HEK293 (cell line): ENCODE results near the gene KCNK6.

Experiments used
- CTCF ChIA-PET: fragments of 350-600 bp; formaldehyde crosslinking; extraction: SDS; loops from one replicate; lab custom pipeline; 2021; ENCODE audit warnings: antibody characterized with exemption; lab: Yijun Ruan, JAX
- POLR2A ChIA-PET: fragments of 300-600 bp; formaldehyde crosslinking; extraction: SDS; loops from one replicate; lab custom pipeline; 2020; ENCODE audit warnings: antibody characterized with exemption, inconsistent platforms; lab: Yijun Ruan, JAX
- H3K27ac ChIP-seq: fragments of 200-500 bp; sonication (Bioruptor generic); 2 replicates; pipeline ENCODE4 v1.5.1; 2014; ENCODE audit warnings: low read depth, low read length, control low read depth, inconsistent platforms; ENCODE audit errors: extremely low read depth
- H3K36me3 ChIP-seq, 2 experiments: fragments of 200-500 bp in 1 of 2; sonication (Bioruptor generic) in 1 of 2; 1 replicate in 1 of 2; 2 replicates in 1 of 2; pipeline ENCODE4 v1.5.1; 2014 to 2017; ENCODE audit warnings: inconsistent platforms in 2 of 2, low read length in 2 of 2; ENCODE audit not compliant: control insufficient read depth in 2 of 2, insufficient read depth in 1 of 2
- H3K4me1 ChIP-seq: fragments of 200-500 bp; sonication (Bioruptor generic); 2 replicates; pipeline ENCODE4 v1.5.1; 2014; ENCODE audit warnings: mild to moderate bottlenecking, low read length, inconsistent platforms; ENCODE audit not compliant: control insufficient read depth, insufficient read depth
- H3K4me3 ChIP-seq: 2 replicates; pipeline ENCODE4 v1.5.1; 2011; ENCODE audit warnings: low read depth, mild to moderate bottlenecking, control low read depth, low read length, moderate library complexity
- H3K9me3 ChIP-seq: fragments of 200-500 bp; sonication (Bioruptor generic); 2 replicates; pipeline ENCODE4 v1.5.1; 2014; ENCODE audit warnings: low read depth, low read length, inconsistent platforms; ENCODE audit not compliant: control insufficient read depth, insufficient read depth
- EGR2 ChIP-seq: fragments of 450-650 bp; formaldehyde crosslinking; IDR thresholded peaks from 2 replicates; pipeline ENCODE4 v1.5.1; 2016; ENCODE audit warnings: low read depth, missing biosample characterization, missing genetic modification characterization
- FEZF1 ChIP-seq: fragments of 450-650 bp; formaldehyde crosslinking; IDR thresholded peaks from 2 replicates; pipeline ENCODE4 v1.5.1; 2016; ENCODE audit warnings: missing biosample characterization, missing genetic modification characterization
- PRDM1 ChIP-seq: fragments of 450-650 bp; formaldehyde crosslinking; IDR thresholded peaks from 2 replicates; pipeline ENCODE4; 2016; ENCODE audit warnings: missing biosample characterization, missing genetic modification characterization
- PRDM10 ChIP-seq: fragments of 450-650 bp; formaldehyde crosslinking; IDR thresholded peaks from 2 replicates; pipeline ENCODE4 v1.5.1; 2016; ENCODE audit warnings: missing biosample characterization, missing genetic modification characterization
- ZIC2 ChIP-seq: fragments of 450-650 bp; formaldehyde crosslinking; IDR thresholded peaks from 2 replicates; pipeline ENCODE4 v1.5.1; 2016; ENCODE audit warnings: missing biosample characterization, missing genetic modification characterization
- ZNF114 ChIP-seq: fragments of 450-650 bp; formaldehyde crosslinking; IDR thresholded peaks from 2 replicates; pipeline ENCODE4 v1.5.0; 2017; ENCODE audit warnings: missing biosample characterization, missing genetic modification characterization
- ZNF121 ChIP-seq: fragments of 450-650 bp; formaldehyde crosslinking; IDR thresholded peaks from 2 replicates; pipeline ENCODE4 v1.5.1; 2016; ENCODE audit warnings: missing biosample characterization, missing genetic modification characterization
- ZNF140 ChIP-seq: fragments of 450-650 bp; formaldehyde crosslinking; IDR thresholded peaks from 2 replicates; pipeline ENCODE4 v1.5.1; 2016; ENCODE audit warnings: missing biosample characterization, missing genetic modification characterization
- ZNF280D ChIP-seq: fragments of 450-650 bp; formaldehyde crosslinking; IDR thresholded peaks from 2 replicates; pipeline ENCODE4 v1.5.1; 2016; ENCODE audit warnings: missing biosample characterization, missing genetic modification characterization
- ZNF423 ChIP-seq: fragments of 450-650 bp; formaldehyde crosslinking; IDR thresholded peaks from 2 replicates; pipeline ENCODE4 v1.5.1; 2016; ENCODE audit warnings: missing biosample characterization, missing genetic modification characterization
- ZNF48 ChIP-seq: fragments of 450-650 bp; formaldehyde crosslinking; IDR thresholded peaks from 2 replicates; pipeline ENCODE4 v1.5.1; 2016; ENCODE audit warnings: missing biosample characterization, missing genetic modification characterization
- ZNF501 ChIP-seq: fragments of 450-650 bp; formaldehyde crosslinking; IDR thresholded peaks from 2 replicates; pipeline ENCODE4 v1.5.1; 2016; ENCODE audit warnings: missing biosample characterization, missing genetic modification characterization
- ZNF521 ChIP-seq: fragments of 450-650 bp; formaldehyde crosslinking; IDR thresholded peaks from 2 replicates; pipeline ENCODE4 v1.5.1; 2017; ENCODE audit warnings: missing biosample characterization, mild to moderate bottlenecking, missing genetic modification characterization
- ZNF549 ChIP-seq: fragments of 450-650 bp; IDR thresholded peaks from 2 replicates; pipeline ENCODE4 v1.5.1; 2018; ENCODE audit warnings: missing biosample characterization, missing genetic modification characterization, mild to moderate bottlenecking, inconsistent platforms, moderate library complexity
- ZNF558 ChIP-seq: fragments of 450-650 bp; formaldehyde crosslinking; IDR thresholded peaks from 2 replicates; pipeline ENCODE4 v1.5.1; 2016; ENCODE audit warnings: missing biosample characterization, missing genetic modification characterization
- ZNF571 ChIP-seq: fragments of 450-650 bp; formaldehyde crosslinking; IDR thresholded peaks from 2 replicates; pipeline ENCODE4 v1.5.0; 2017; ENCODE audit warnings: missing biosample characterization, missing genetic modification characterization
- ZNF580 ChIP-seq: fragments of 450-650 bp; formaldehyde crosslinking; IDR thresholded peaks from 2 replicates; pipeline ENCODE4 v1.5.1; 2016; ENCODE audit warnings: missing biosample characterization, missing genetic modification characterization
- ZNF645 ChIP-seq: fragments of 450-650 bp; formaldehyde crosslinking; IDR thresholded peaks from 2 replicates; pipeline ENCODE4; 2016; ENCODE audit warnings: missing biosample characterization, missing genetic modification characterization
- ZNF768 ChIP-seq: fragments of 450-650 bp; formaldehyde crosslinking; IDR thresholded peaks from 2 replicates; pipeline ENCODE4 v1.5.1; 2018; ENCODE audit warnings: missing biosample characterization, mild to moderate bottlenecking, missing genetic modification characterization
- ZNF777 ChIP-seq: fragments of 450-650 bp; formaldehyde crosslinking; IDR thresholded peaks from 2 replicates; pipeline ENCODE4 v1.5.1; 2017; ENCODE audit warnings: missing biosample characterization, missing genetic modification characterization, borderline replicate concordance
- ZXDB ChIP-seq: fragments of 450-650 bp; formaldehyde crosslinking; IDR thresholded peaks from 2 replicates; pipeline ENCODE4 v1.5.1; 2016; ENCODE audit warnings: missing biosample characterization, missing genetic modification characterization

The KCNK6 gene

GRCh38 chr19:38351865-38352395 lies 32.3 kb downstream of the KCNK6 start:
- no peaks in the 10 kb centered on the region for H3K4me1 ChIP-seq
- no peaks in the 10 kb centered on the region for H3K9me3 ChIP-seq
- CTCF ChIA-PET, result interaction anchor here (1.1 to 2.5 kb wide), 2 partner anchors 51 to 108 kb away, joined by 3 to 9 read pairs; partner anchors contain the start of gene FAM98C
- H3K27ac ChIP-seq, result no peak overlapping the region
- no peak overlapping the region for H3K4me3 ChIP-seq
- no peak for TF ChIP-seq ZNF549 (tag by site-specific recombination)
- no peak for TF ChIP-seq ZNF48 (tag by site-specific recombination)
- TF ChIP-seq ZIC2 (tag by site-specific recombination), result 0 out of 2 replicates have a peak, but pooled peaks have one; percentile 9
- TF ChIP-seq ZNF558 (tag by site-specific recombination), result no peak
- 0 out of 2 replicates have a peak, but pooled peaks have one; percentile 11 for TF ChIP-seq ZNF423
- no peak for TF ChIP-seq ZNF280D
- no peaks in the 10 kb centered on the region; a peak in 1 of 3 replicates for H3K36me3 ChIP-seq
- POLR2A ChIA-PET, result interaction anchor here (1.1 to 2.2 kb wide), 3 partner anchors 10 to 36 kb away, joined by 5 read pairs; partner anchors contain the start of genes GGN and PSMD8

GRCh38 chr19:38352611-38353010 lies 33.0 kb downstream of the KCNK6 start:
- H3K36me3 ChIP-seq, result no peaks in the 10 kb centered on the region; a peak in 1 of 3 replicates
- no peaks in the 10 kb centered on the region for H3K4me1 ChIP-seq
- no peak overlapping the region for H3K4me3 ChIP-seq
- H3K27ac ChIP-seq, result no peak overlapping the region
- no peaks in the 10 kb centered on the region for H3K9me3 ChIP-seq
- TF ChIP-seq PRDM1 (tag by site-specific recombination) (peak; percentile 39; the same call in 1 of the 2 replicates), ZNF121 (tag by site-specific recombination) (0 out of 2 replicates have a peak, but pooled peaks have one; percentile 39), EGR2 (tag by site-specific recombination) (0 out of 2 replicates have a peak, but pooled peaks have one; percentile 14), ZXDB (no peak), PRDM10 (no peak)
- POLR2A ChIA-PET, result interaction anchor here (0.6 to 2.2 kb wide), 4 partner anchors 22 to 62 kb away, joined by 3 to 5 read pairs (median 4); partner anchors contain the start of genes GGN and PSMD8
- CTCF ChIA-PET, result interaction anchor here (1.6 to 2.5 kb wide), 2 partner anchors 15 to 50 kb away, joined by 3 to 9 read pairs; partner anchors contain the start of gene FAM98C

- Histone ChIP-seq H3K27ac (peak overlapping the region; percentile 37; the same call in 1 of the 2 replicates), H3K4me3 (no peak overlapping the region), H3K9me3 (no peaks in the 10 kb centered on the region), H3K4me1 (no peaks in the 10 kb centered on the region), H3K36me3 (no peaks in the 10 kb centered on the region)
- ChIA-PET CTCF (interaction anchor here (0.5 to 1.2 kb wide), 4 partner anchors 28 to 1064 kb away, joined by 3 to 5 read pairs (median 4); partner anchors contain the start of gene FAM98C), POLR2A (no interaction called here)
- no peak for TF ChIP-seq ZNF501 (tag by site-specific recombination)
- TF ChIP-seq ZNF645 (tag by site-specific recombination), result no peak
- no peak for TF ChIP-seq FEZF1 (tag by site-specific recombination)
- TF ChIP-seq ZNF521 (tag by site-specific recombination), result 0 out of 2 replicates have a peak, but pooled peaks have one; percentile 15
- TF ChIP-seq ZNF114 (tag by site-specific recombination), result no peak
- TF ChIP-seq ZNF768 (tag by site-specific recombination), result peak; percentile 91; the same call in 1 of the 2 replicates
- TF ChIP-seq ZNF580 (tag by site-specific recombination), result 0 out of 2 replicates have a peak, but pooled peaks have one; percentile 22
- no peak for TF ChIP-seq ZNF777 (tag by site-specific recombination)
- no peak for TF ChIP-seq ZNF140 (tag by site-specific recombination)
- TF ChIP-seq ZNF571, result no peak
These were observed 36.4 kb downstream of the KCNK6 start for GRCh38 chr19:38355728-38356725.
